Stimulated activated naive CD4-positive, alpha-beta T cell (primary cell): Measurements from ENCODE around the gene TIMP4.

Source experiments
- DNase-seq, 6 experiments: peaks; one replicate each; lab custom pipeline; 2025; lab: John Stamatoyannopoulos, UW

The TIMP4 gene

DNA sequence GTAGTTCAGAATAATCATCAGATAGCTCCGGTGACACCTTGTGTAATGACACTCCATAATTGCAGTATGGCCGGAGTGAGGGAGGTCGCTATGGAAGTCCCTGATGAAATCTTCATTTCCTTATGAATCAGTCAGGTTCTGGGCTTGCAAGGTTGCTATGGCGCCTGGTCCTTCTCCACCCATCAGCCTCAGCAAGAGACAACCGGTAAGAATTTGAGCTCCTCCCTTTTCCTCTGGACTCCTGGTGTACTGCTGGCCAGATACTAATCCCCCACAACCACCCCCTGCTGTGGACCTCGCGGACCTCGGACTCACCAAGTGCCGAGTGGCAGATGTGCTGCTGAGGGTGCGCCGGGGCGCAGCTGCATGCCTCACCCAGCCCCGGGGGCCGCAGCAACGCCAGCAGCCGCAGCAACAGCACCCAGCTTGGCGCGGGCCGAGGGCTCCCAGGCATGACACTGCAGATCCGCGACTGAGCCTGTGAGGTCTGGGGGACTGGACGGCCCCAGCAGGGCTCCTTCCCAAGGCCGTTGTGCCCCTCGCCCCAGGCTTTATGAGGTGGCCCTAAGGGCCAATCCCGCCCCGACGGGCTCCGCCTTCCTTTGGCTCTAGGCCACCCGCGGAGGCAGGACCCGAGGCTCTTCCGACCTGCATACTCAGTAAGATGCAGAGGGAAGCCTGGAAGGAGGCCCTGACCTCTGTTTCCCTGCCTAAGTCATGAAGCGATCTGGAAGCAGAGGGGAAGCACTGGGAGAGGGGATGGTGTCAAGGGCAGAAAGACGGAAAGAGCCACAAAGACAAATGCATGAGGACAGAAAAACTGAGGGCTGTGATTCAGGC lies at the start of gene TIMP4:
Gene TIMP4, minus strand, starts transcription at position 526 of the 840 bp plus-strand sequence. Its CDS starts 72 bp downstream, at position 454.
- no peak for DNase-seq

DNA sequence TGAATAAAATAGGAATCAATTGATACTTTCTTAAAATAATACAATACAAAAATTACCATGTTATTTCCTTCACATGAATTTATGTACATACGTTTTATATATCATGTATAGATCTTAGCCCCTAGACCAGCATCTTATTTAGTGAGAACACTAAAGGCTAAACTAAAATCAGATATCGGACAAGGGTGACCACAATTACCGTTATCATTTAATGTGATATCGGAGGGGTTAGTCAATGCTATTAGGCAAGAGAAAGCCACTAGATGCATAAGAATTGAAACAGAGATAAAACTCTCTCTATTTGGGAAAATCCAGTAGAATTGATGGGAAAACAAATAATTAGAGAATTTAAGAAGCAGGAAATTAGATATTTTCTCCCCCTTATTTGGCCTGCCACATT lies 46.5 kb upstream of the TIMP4 start:
- no peak for DNase-seq

- DNase-seq: no peak
Observed at GRCh38 chr3:12201813-12202212, 43.1 kb upstream of the TIMP4 start.

- DNase-seq: no peak
Observed at GRCh38 chr3:12198301-12198700, 39.6 kb upstream of the TIMP4 start.

DNA sequence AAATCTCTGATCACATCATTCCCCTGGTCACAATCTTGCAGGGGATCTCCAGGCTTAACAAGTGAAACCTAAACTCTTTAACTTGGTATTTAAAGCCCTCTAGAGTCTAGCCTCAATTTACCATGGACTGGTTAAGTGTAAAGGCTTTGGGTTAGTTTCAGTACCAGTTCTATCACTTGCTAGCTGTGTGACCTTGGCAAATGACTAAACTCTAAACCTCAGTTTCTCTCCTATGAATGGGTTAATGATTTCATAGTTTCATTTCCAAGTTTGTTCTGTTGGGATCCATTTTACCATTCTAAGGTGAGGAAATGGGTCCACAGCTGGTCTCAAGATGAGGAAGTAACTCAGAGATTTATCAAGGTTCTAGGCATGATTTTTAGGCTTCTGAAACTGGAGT lies 38.8 kb upstream of the TIMP4 start:
- no peak for DNase-seq

DNA sequence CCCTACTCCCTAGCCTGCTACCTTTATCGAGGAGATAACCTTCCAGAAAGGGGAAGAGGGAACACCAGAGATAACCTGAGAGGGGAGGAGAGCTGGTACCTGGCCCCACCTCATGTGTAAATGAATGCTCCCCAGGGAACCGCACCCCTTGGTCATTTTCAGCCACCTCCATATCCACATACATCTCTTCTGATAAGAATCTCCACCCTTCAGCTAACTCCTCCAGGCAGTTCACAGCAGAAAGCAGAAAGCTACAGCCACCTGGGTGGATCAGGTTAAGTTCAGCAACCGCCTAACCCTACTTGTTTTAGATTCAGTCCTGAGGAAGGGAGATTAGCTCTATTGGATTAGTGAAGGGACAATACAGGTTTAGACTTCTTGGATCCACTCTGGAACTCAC lies 38.0 kb upstream of the TIMP4 start:
- no peak for DNase-seq

- DNase-seq: no peak
Observed at GRCh38 chr3:12195231-12195630, 36.5 kb upstream of the TIMP4 start.

DNA sequence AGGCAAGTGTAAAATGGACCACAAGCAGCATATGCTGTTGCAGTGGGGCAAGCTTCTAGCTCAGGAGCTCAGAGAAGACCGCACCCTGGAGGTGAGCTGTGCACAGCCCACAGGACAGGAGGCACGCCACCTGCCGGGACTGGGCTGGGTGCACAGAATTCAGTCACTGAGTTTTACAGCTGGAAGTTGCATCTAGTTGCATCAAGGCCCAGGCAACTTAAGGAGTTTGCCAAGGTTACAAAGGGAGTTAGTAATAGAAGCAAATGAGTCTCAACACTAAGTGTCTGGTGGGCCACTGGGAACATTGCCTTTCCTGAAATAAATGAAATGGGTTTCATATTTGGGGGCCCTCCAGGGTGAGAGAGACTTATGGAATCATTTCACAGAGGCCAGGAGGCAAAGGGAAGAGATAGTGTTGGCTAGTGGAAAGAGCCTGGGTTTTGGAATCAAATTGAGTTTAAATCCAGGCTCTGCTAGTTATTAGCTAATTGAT lies 36.0 kb upstream of the TIMP4 start:
- no peak for DNase-seq

DNA sequence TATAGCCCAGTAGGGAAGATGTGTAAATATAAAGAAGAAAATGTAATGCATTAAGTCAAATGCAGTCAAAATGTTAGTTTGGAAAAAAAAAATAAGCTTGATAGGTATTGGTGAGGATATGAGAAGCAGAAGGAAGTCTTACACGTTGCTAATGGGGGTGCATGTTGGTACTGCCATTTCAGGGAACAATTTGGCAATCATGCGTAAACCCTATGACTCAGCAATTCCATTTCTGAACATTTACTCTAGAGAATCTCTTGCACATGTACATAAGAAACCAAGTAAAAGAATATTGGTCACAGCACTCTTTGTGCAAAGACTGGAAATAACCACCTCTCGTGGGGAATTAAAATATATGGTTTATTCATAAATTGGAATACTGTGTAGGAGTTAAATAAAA lies 35.5 kb upstream of the TIMP4 start:
- DNase-seq: no peak

DNA sequence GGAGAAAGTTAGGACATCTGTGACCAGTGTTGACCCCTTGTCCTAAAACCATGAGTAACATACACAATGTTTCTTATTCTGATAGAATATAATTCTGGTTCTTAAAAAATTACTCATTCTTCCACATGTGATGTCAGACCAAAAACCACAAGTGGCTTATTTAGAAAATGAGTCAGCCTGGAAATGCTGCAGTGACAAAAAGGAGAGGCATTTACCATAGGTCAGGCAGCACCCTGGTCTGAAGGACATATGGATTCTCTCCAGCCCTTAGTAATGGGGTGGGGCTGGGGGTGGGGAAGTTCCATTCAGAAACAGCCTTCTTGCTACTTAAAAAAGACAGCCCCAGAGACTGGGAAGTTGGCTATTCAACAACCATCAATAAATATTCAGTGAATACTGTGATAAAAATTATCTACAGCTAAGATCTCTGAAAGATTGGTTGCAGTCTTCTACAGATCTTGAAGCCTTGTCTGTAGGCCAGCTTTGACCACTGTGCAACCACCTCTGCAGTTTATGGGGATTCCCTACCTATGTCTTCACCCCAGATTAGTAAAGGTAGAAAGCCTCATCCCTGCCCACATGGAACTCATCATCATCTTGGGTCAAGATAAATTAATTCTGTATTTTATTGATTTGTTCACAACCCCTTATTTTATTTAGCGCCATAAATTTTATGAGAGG lies 34.9 kb upstream of the TIMP4 start:
- no peak for DNase-seq

- no peak for DNase-seq
Observed at GRCh38 chr3:12192655-12193484, 34.2 kb upstream of the TIMP4 start.

DNA sequence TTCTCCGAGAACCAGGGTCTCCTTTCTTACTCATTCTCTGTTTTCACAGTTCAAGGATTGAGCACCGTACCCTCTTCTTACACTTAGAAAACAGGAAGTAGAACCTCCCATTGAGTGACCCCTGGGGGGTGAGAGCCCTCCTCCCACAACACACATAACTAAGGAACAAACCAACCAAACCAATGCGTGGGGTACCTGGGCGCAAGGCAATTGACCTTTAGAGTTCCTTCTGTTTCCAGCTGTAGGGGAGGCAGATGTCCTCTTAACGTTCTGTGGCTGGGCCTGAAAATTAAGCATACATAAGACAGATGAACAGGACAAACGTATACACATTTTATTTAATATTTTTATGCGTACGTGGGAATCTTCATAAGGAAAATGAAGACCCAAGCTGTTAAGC lies 33.5 kb upstream of the TIMP4 start:
- DNase-seq: no peak

DNA sequence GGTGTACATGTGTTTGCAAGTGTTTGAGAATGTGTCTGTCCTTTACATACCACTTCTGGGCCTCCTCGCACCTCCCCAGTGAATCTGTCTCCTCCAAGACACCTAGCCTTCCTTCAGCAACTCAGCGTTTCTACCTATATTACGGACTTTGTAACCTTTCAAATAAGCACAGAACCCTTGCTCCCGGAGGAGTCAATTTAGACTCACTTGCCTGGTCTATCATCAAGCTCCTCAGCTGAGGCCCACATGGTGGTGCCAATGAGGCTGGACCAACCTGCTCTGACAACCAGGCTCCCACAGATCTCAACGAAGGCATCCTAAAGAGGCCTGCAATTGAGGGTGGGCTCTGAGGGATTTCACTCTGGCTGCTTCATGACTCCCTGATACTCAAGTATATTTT lies 32.8 kb upstream of the TIMP4 start:
- DNase-seq: no peak

- no peak for DNase-seq
Observed at GRCh38 chr3:12190832-12191231, 32.1 kb upstream of the TIMP4 start.

GRCh38 chr3:12190221-12190807 lies 31.6 kb upstream of the TIMP4 start:
- DNase-seq: no peak

- no peak for DNase-seq
Observed at GRCh38 chr3:12188681-12189287, 30.1 kb upstream of the TIMP4 start.

DNA sequence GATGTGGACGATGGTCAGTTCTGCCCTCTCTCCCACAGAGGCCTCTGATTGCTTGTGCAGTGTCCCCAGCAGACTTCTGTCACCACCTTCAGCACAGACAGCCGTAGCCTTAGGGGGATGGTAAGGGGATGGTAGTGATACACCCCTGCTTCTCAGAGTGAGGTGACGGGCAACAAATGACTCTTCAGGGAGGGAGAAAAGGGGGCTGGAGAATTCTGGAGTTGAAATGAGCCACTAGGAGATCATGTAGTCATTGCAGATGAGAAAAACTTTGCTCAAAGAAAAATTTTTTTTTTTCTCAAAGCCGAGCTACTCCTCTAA lies 29.6 kb upstream of the TIMP4 start:
- DNase-seq: no peak

DNA sequence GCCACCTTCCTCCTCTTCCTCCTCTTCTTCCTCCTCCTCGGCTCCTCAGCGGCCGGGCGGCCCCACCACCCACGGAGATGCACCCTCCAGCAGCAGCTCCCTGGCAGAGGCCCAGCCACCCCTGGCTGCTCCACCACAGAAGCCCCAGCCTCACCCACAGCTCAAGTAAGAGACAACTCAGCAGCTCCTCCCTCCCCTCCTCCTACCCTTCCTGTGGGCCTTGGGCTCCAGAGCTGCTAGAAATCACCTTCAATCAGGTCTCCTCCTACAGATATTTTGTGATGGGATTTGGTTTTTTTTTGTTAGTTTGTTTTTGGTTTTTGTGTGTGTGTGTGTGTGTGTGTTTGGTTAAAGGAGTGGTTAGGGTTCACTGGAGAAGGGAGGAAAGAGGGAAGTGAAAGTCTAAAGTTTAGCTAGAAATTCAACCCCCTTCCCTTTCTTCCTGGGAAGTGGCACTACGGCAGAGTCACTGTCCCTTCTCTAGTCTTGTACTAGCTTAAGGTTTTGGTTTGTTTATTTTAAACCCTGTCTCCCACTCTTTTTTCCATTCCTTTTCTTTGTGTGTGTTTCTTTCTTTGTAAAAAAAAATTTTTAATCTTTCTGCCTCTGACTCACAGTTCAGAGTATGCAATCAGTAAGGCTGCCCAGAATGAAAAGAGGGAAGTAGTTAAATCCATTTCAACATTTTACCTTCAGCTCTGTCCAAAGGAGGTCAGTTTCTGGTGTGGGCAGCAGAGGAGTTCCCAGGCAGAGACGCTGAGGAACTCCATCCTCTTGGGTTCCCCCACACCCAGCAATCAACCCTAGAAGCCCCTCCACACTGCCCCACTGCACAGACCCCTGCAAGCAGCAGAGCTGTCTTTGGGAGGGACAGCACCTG lies 29.0 kb upstream of the TIMP4 start:
- no peak for DNase-seq

DNA sequence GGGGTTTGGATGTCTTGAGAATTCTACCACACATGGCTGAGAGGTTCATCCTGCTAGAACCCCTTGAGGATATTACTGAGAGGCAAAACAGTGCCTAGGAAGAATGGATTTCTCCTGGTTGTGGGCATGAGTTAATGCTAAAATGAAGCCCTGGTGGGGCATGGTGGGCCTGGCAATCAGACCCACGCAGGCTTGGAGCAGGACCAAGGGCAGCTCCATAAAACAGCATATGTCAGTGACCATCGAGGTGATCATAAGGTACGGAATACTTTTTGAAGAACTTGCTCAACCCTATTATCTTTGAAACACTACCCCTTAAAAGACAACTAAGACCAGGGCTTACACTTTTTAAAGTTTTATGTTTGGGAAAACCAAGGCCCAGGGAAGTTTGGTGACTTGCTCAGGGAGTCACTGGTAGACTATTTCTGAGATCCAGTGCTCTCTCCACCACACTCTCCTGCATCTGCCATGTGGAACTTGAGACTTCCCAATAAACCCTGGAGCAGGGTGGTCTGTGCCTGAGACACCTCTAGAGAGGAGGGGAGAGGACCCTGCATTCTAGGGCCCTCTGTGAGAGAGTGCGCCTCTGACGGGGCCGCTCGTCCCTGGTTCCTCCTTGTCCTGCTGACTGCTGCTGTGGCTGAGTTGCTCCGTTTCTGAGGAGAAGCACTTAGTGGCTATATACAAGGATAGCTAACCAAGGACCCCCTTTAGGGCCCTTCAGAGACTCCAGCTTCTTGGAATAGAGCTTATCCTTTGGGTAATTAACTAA lies 28.0 kb upstream of the TIMP4 start:
- no peak for DNase-seq

DNA sequence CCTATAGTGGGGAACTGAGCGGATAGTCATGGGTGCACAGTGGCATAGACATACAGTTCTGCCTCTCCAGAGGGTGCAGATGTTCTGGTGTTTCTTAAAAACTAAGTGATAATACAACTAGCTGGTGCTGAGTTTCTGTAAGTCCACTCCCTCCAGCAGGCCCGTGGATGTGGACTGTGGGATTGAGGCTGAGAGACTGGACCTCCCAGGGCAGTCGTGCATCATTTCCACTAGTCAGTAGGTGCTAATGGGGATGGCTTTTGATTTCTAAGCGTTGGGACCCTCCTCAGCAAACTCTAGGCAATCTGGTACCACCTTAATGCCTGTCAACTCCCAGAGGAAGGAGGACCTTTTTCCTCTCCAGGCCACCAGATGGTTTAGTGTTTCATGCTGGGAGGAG lies 27.3 kb upstream of the TIMP4 start:
- DNase-seq: no peak
